Hepatocyte (in vitro differentiated cells): ENCODE results near the gene TP53I11. TPM values are rescaled to one million over a fixed set of nuclear protein-coding genes. Genes with fewer than 3 reads are reported as not detected.

Source experiments
- DNase-seq: peaks from one replicate; pipeline ENCODE4 v3.0.0-alpha.2; 2016; ENCODE audit warnings: low spot score
- H2AFZ ChIP-seq: fragments of 200-600 bp; sonication (generic); 2 replicates; pipeline ENCODE4 v1.6.0; 2016; ENCODE audit warnings: antibody characterized with exemption, mild to moderate bottlenecking
- H3K27ac ChIP-seq: fragments of 200-600 bp; sonication (generic); 2 replicates; pipeline ENCODE4 v1.5.1; 2016; ENCODE audit warnings: mild to moderate bottlenecking
- H3K27me3 ChIP-seq: fragments of 200-600 bp; sonication (generic); 2 replicates; pipeline ENCODE4 v1.6.1; 2016
- H3K36me3 ChIP-seq: fragments of 200-600 bp; sonication (generic); replicated peaks from 2 replicates; pipeline ENCODE4 v1.5.1; 2016; ENCODE audit warnings: low read depth; ENCODE audit not compliant: insufficient read depth
- H3K4me1 ChIP-seq: fragments of 200-600 bp; sonication (generic); 2 replicates; pipeline ENCODE4 v1.5.1; 2016; ENCODE audit warnings: mild to moderate bottlenecking, moderate library complexity; ENCODE audit not compliant: insufficient read depth
- H3K4me2 ChIP-seq: fragments of 200-600 bp; sonication (generic); 2 replicates; pipeline ENCODE4 v1.6.0; 2016
- H3K4me3 ChIP-seq: fragments of 200-600 bp; sonication (generic); 2 replicates; pipeline ENCODE4 v1.5.1; 2016; ENCODE audit warnings: mild to moderate bottlenecking
- H3K79me2 ChIP-seq: fragments of 200-600 bp; sonication (generic); 2 replicates; pipeline ENCODE4 v1.6.0; 2017; ENCODE audit warnings: mild to moderate bottlenecking
- H3K9me2 ChIP-seq: fragments of 200-600 bp; sonication (generic); replicated peaks from 2 replicates; pipeline ENCODE4 v1.6.0; 2017; ENCODE audit warnings: mild to moderate bottlenecking; ENCODE audit not compliant: insufficient read depth
- H3K9me3 ChIP-seq: fragments of 200-600 bp; sonication (generic); 2 replicates; pipeline ENCODE4 v1.5.1; 2016; ENCODE audit warnings: low read depth, mild to moderate bottlenecking
- H4K20me1 ChIP-seq: fragments of 200-600 bp; sonication (generic); 2 replicates; pipeline ENCODE4 v1.6.0; 2016; ENCODE audit warnings: mild to moderate bottlenecking; ENCODE audit not compliant: insufficient read depth, poor library complexity, severe bottlenecking
- EZH2 ChIP-seq: fragments of 200-600 bp; sonication (generic); IDR thresholded peaks from 2 replicates; pipeline ENCODE4 v1.6.1; 2016; ENCODE audit warnings: antibody characterized with exemption, mild to moderate bottlenecking, borderline replicate concordance
- EZH2phosphoT487 ChIP-seq: fragments of 200-600 bp; sonication (generic); IDR thresholded peaks from one replicate; pipeline ENCODE4 v1.6.1; 2018; ENCODE audit warnings: antibody characterized with exemption, mild to moderate bottlenecking, low read depth, moderate library complexity; ENCODE audit not compliant: unreplicated experiment, severe bottlenecking
- WGBS: methylation state at CpG from one replicate; pipeline ENCODE4 v1.1.6; 2016; ENCODE audit warnings: low lambda C conversion rate; ENCODE audit errors: missing lambda C conversion rate; 5-methylcytosine and 5-hydroxymethylcytosine counted together
- polyA plus RNA-seq: library from polyadenylated mRNA; unstranded; fragments of >200 nt; fragmentation: Nextera tagmentation; extraction: Ambion mirVana; gene quantifications from 2 replicates; pipeline ENCODE4 v1.2.1, GENCODE V29; 2016
- total RNA-seq: library from RNA; depleted of rRNA; stranded (reverse); fragments of >200 nt; gene quantifications from 2 replicates; pipeline ENCODE4 v1.2.3, GENCODE V29; 2014
- TF ChIP-seq, protein P1 (sequence below): fragments of 200-600 bp; sonication (generic); IDR thresholded peaks from 2 replicates; pipeline ENCODE4 v1.5.1; 2016; ENCODE audit warnings: antibody characterized with exemption, mild to moderate bottlenecking; ENCODE audit not compliant: poor library complexity

Gene TP53I11
- total and polyA plus RNA-seq, 2 experiments from 2014 or later: 15.4 to 41.8 TPM

DNA sequence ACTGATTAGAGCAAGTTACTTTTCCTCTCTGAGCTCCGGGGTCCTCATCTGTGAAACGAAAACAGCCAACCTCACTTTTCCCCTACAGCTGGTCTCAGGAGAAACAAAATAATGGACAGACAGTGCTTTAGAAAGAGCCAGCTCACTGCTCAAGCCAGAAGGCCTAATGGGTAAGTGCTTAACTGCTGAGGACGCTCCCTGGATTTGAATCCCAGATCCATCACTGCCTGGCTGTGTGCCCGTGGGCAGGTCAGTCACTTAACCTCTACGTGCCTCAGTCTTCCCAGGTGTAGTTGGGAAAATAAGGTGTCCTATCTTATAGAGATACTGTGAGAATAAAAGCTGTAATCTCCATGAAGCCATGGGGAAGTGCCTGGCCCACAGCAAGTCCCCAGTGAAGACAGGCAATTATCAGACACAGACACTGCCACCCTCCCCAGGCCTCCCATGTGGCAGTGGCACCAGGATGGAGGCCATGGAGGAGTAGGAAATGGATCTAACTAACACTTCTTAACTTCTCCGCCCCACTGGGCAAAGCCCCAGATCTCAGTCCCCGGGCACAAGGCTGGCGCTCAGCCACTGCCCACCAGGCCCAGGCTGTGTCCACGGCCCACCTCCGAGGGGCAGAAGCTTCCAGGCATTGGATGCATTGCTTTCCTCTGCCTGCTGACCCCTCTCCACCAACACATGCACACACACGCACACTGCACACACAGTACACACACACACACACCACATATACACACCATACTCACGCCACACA is 9.2 kb downstream of the TP53I11 start:
- H2AFZ ChIP-seq: no peak overlapping the region
- TF ChIP-seq EZH2 (no peak), EZH2phosphoT487 (no peak)
- TF ChIP-seq, protein P1, sequence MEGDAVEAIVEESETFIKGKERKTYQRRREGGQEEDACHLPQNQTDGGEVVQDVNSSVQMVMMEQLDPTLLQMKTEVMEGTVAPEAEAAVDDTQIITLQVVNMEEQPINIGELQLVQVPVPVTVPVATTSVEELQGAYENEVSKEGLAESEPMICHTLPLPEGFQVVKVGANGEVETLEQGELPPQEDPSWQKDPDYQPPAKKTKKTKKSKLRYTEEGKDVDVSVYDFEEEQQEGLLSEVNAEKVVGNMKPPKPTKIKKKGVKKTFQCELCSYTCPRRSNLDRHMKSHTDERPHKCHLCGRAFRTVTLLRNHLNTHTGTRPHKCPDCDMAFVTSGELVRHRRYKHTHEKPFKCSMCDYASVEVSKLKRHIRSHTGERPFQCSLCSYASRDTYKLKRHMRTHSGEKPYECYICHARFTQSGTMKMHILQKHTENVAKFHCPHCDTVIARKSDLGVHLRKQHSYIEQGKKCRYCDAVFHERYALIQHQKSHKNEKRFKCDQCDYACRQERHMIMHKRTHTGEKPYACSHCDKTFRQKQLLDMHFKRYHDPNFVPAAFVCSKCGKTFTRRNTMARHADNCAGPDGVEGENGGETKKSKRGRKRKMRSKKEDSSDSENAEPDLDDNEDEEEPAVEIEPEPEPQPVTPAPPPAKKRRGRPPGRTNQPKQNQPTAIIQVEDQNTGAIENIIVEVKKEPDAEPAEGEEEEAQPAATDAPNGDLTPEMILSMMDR: no peak
- DNase-seq: no peak
- no peak overlapping the region for H3K4me3 ChIP-seq
- H3K4me2 ChIP-seq: no peak overlapping the region
- H3K79me2 ChIP-seq: peaks cover 4% of the 10 kb centered on the region
- H3K9me3 ChIP-seq: no peaks in the 10 kb centered on the region
- H3K9me2 ChIP-seq: no peaks in the 10 kb centered on the region
- H3K27ac ChIP-seq: no peak overlapping the region
- H3K4me1 ChIP-seq: no peaks in the 10 kb centered on the region
- no peaks in the 10 kb centered on the region for H4K20me1 ChIP-seq
- H3K27me3 ChIP-seq: no peaks in the 10 kb centered on the region
- WGBS: 87% methylated on average over 12 of the region's 12 CpGs
- no peaks in the 10 kb centered on the region for H3K36me3 ChIP-seq

DNA sequence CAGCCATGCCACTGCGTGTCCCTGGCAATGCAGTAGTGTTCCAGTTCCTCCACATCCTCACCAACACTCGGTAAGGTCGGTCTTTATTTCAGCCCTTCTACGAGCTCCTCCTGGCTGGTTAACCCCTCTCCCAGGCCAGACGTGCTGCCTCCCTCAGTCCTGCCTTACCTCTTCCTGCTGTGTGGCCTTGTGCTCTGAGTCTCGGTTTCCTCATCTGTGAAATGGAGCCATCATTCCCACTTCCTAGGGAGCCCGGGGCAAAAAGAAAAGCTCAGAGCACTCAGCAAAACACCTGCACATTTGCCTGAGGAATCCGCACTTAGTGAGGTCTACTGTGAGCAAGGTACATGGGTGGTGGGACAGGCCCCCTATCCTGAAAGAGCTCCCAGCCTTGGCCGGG is 9.8 kb downstream of the TP53I11 start:
- Histone ChIP-seq H3K4me2 (no peak overlapping the region), H3K9me2 (no peaks in the 10 kb centered on the region), H3K4me1 (no peaks in the 10 kb centered on the region), H3K36me3 (no peaks in the 10 kb centered on the region), H3K9me3 (no peaks in the 10 kb centered on the region), H4K20me1 (no peaks in the 10 kb centered on the region), H2AFZ (no peak overlapping the region), H3K4me3 (no peak overlapping the region), H3K27ac (no peak overlapping the region), H3K79me2 (peaks cover 4% of the 10 kb centered on the region), H3K27me3 (no peaks in the 10 kb centered on the region)
- 95% methylated on average over 9 of the region's 9 CpGs for WGBS
- TF ChIP-seq EZH2phosphoT487 (no peak), EZH2 (no peak)
- TF ChIP-seq, protein P1: no peak
- no peak for DNase-seq

DNA sequence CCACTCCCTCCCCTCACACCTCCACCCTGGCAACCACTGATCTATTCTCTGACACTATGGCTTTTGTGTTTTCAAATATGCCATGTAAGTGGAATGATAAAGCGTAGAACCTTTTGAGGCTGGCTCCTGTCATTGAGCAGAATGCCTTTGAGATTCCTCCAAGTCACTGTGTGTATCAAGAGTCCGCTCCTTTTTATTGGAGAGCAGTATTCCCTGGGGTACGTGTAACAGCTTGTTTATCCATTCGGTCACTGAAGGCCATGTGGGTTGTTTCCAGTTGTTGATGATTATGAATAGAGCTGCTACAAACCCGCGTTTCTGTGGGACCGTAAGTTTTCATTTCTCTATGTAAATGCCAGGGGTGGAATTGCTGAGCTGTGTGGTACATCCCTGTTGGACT is 10.3 kb downstream of the TP53I11 start:
- no peaks in the 10 kb centered on the region for H4K20me1 ChIP-seq
- peaks cover 4% of the 10 kb centered on the region for H3K79me2 ChIP-seq
- H3K36me3 ChIP-seq: no peaks in the 10 kb centered on the region
- TF ChIP-seq EZH2phosphoT487 (no peak), EZH2 (no peak)
- TF ChIP-seq, protein P1: no peak
- WGBS: 78% methylated on average over 7 of the region's 7 CpGs
- H3K4me3 ChIP-seq: no peak overlapping the region
- no peaks in the 10 kb centered on the region for H3K9me3 ChIP-seq
- no peak overlapping the region for H2AFZ ChIP-seq
- H3K9me2 ChIP-seq: no peaks in the 10 kb centered on the region
- H3K27ac ChIP-seq: no peak overlapping the region
- H3K4me2 ChIP-seq: no peak overlapping the region
- H3K27me3 ChIP-seq: no peaks in the 10 kb centered on the region
- H3K4me1 ChIP-seq: no peaks in the 10 kb centered on the region
- no peak for DNase-seq
